GM12878 (cell line): ENCODE measurements around the gene EIF5A. TPM values are rescaled to one million over a fixed set of nuclear protein-coding genes. Genes with fewer than 3 reads are reported as not detected.

ENCODE experiments used
- ATAC-seq: fragments of 200-7000 bp; cut with Tn5 transposase; 3 replicates; pipeline ENCODE4 v1.9.1; 2020; ENCODE audit warnings: mild to moderate bottlenecking, moderate library complexity
- BruUV-seq: library from RNA; stranded (reverse); fragments of 400-500 nt; replicated peaks from 2 replicates; lab custom pipeline; 2021; lab: Mats Ljungman, UMichigan
- CTCF ChIA-PET: fragments of 300-600 bp; sonication (Branson Sonifier 250); formaldehyde crosslinking; extraction: SDS; loops from one replicate; lab custom pipeline; 2021; ENCODE audit warnings: inconsistent platforms; lab: Yijun Ruan, JAX
- POLR2A ChIA-PET: fragments of 350-600 bp; formaldehyde crosslinking; extraction: SDS; loops from one replicate; lab custom pipeline; 2021; ENCODE audit warnings: inconsistent platforms; lab: Charles Lee
- RAD21 ChIA-PET: fragments of 300-600 bp; sonication (Branson Sonifier 250); formaldehyde crosslinking; loops from one replicate; lab custom pipeline; 2023; ENCODE audit warnings: antibody characterized with exemption; ENCODE audit not compliant: unreplicated experiment; lab: Charles Lee
- SMC1A ChIA-PET: fragments of 300-600 bp; sonication (Branson Sonifier 250); formaldehyde crosslinking; loops from one replicate; lab custom pipeline; 2023; ENCODE audit not compliant: unreplicated experiment, uncharacterized antibody; lab: Charles Lee
- DNase-seq: peaks from one replicate; pipeline ENCODE4 v3.0.0-alpha.2; 2011; ENCODE audit warnings: low read depth, low spot score
- FAIRE-seq: peaks from 3 replicates; lab custom pipeline; 2011; peaks lifted over from hg19 to GRCh38; lab: Jason Lieb, UNC
- H2AFZ ChIP-seq: 2 replicates; pipeline ENCODE4 v1.6.0; 2011; ENCODE audit warnings: low read depth, low read length, control low read depth; ENCODE audit not compliant: control insufficient read depth
- H3K27ac ChIP-seq: 2 replicates; pipeline ENCODE4 v1.5.1; 2011; ENCODE audit warnings: control low read depth; ENCODE audit not compliant: control insufficient read depth, insufficient read depth
- H3K27me3 ChIP-seq, 2 experiments: replicated peaks in 1 of 2; 2 replicates each; pipeline versions ENCODE4 v1.6.0 to v1.6.1; 2011; ENCODE audit warnings: low read length in 1 of 2; ENCODE audit not compliant: control insufficient read depth in 2 of 2, insufficient read depth in 2 of 2
- H3K36me3 ChIP-seq, 2 experiments: 2 replicates each; pipeline ENCODE4 v1.5.1; 2011; ENCODE audit warnings: low read length in 1 of 2; ENCODE audit not compliant: control insufficient read depth in 2 of 2, insufficient read depth in 2 of 2
- H3K4me1 ChIP-seq: 2 replicates; pipeline ENCODE4 v1.6.1; 2011; ENCODE audit warnings: mild to moderate bottlenecking, low read length, moderate library complexity, mixed read lengths; ENCODE audit not compliant: control insufficient read depth, insufficient read depth
- H3K4me2 ChIP-seq: 2 replicates; pipeline ENCODE4 v1.6.0; 2011; ENCODE audit warnings: control low read depth; ENCODE audit not compliant: control insufficient read depth, insufficient read depth
- H3K4me3 ChIP-seq: fragments of 200-600 bp; sonication (generic); 2 replicates; pipeline ENCODE4 v1.5.1; 2016
- H3K79me2 ChIP-seq: 2 replicates; pipeline ENCODE4 v1.6.0; 2011; ENCODE audit warnings: low read length; ENCODE audit not compliant: control insufficient read depth, insufficient read depth
- H3K9ac ChIP-seq: 2 replicates; pipeline ENCODE4 v1.8.0; 2011; ENCODE audit warnings: low read length, control low read depth, mixed read lengths; ENCODE audit not compliant: control insufficient read depth, insufficient read depth
- H3K9me3 ChIP-seq: replicated peaks from 3 replicates; pipeline ENCODE4 v1.5.1; 2011; ENCODE audit warnings: mild to moderate bottlenecking, low read length; ENCODE audit not compliant: control insufficient read depth, insufficient read depth
- H4K20me1 ChIP-seq: 2 replicates; pipeline ENCODE4 v1.6.0; 2011; ENCODE audit not compliant: control insufficient read depth, insufficient read depth
- CHD2 ChIP-seq: IDR thresholded peaks from 2 replicates; pipeline ENCODE4 v1.6.1; 2011; ENCODE audit warnings: low read depth, low read length, improper control_type of control experiment, borderline replicate concordance
- EED ChIP-seq: sonication (generic); IDR thresholded peaks from 2 replicates; pipeline ENCODE4 v1.6.1; 2016; ENCODE audit warnings: antibody characterized with exemption, low read depth
- GATAD2B ChIP-seq: fragments of 450-650 bp; conservative IDR thresholded peaks from 2 replicates; pipeline ENCODE4 v1.6.1; 2017; ENCODE audit warnings: low read depth, mild to moderate bottlenecking, moderate library complexity
- HDGF ChIP-seq: fragments of 450-650 bp; IDR thresholded peaks from 2 replicates; pipeline ENCODE4 v1.6.1; 2016; ENCODE audit warnings: antibody characterized with exemption
- IKZF2 ChIP-seq, 2 experiments: fragments of 450-650 bp; IDR thresholded peaks; 2 replicates each; pipeline ENCODE4 v1.6.1; 2017; ENCODE audit warnings: mild to moderate bottlenecking in 2 of 2, moderate library complexity in 2 of 2
- RAD21 ChIP-seq: IDR thresholded peaks from 2 replicates; pipeline ENCODE4 v1.6.1; 2011; ENCODE audit warnings: mild to moderate bottlenecking, low read depth, low read length, moderate library complexity; ENCODE audit not compliant: insufficient read depth
- RFX5 ChIP-seq: IDR thresholded peaks from 2 replicates; pipeline ENCODE4 v1.6.1; 2011; ENCODE audit warnings: low read depth, low read length, improper control_type of control experiment
- SMARCA5 ChIP-seq: fragments of 450-650 bp; IDR thresholded peaks from 2 replicates; pipeline ENCODE4 v1.6.1; 2017; ENCODE audit warnings: mild to moderate bottlenecking
- YBX1 ChIP-seq: fragments of 450-650 bp; IDR thresholded peaks from 2 replicates; pipeline ENCODE4 v1.6.1; 2016; ENCODE audit warnings: antibody characterized with exemption
- WGBS: methylation state at CpG from one replicate; pipeline ENCODE4 v1.1.6; 2016; ENCODE audit warnings: low lambda C conversion rate; ENCODE audit not compliant: insufficient replicate concordance, insufficient coverage; ENCODE audit errors: missing lambda C conversion rate; 5-methylcytosine and 5-hydroxymethylcytosine counted together
- in situ Hi-C: fragments of 300-500 bp; cut with MboI; formaldehyde crosslinking; loops from 9 replicates; pipeline ENCODE4 v1.14.3; 2018; ENCODE audit warnings: mixed read lengths
- intact Hi-C: fragments of 100-400 bp; cut with micrococcal nuclease; formaldehyde crosslinking; loops from one replicate; pipeline ENCODE4 v1.14.2; 2022; ENCODE audit not compliant: unreplicated experiment
- polyA plus RNA-seq, 11 experiments: library from polyadenylated mRNA; depleted of rRNA in 4 of 11; unstranded in 6 of 11; stranded (reverse) in 5 of 11; fragments of >200 nt; fragmentation: Nextera tagmentation in 4 of 11; fragmentation: Illumina TruSeq in 1 of 11; extraction: Ambion mirVana in 4 of 11; extraction: Trizol in 1 of 11; gene quantifications; 1 replicate in 1 of 11; 2 replicates in 10 of 11; pipeline versions ENCODE4 v1.2.1 to v1.2.3, GENCODE V29; 2011 to 2016; ENCODE audit warnings: inconsistent platforms in 2 of 11, missing spikeins in 2 of 11, low read depth in 1 of 11
- total RNA-seq, 4 experiments: library from RNA; depleted of rRNA in 3 of 4; stranded (reverse); fragments of >200 nt in 3 of 4; fragmentation: Illumina TruSeq in 1 of 4; extraction: Trizol in 1 of 4; gene quantifications; 2 replicates each; pipeline versions ENCODE4 v1.2.1 to v1.2.3, GENCODE V29; 2013 to 2021

EIF5A gene
- total and polyA plus RNA-seq, 10 of the 15 experiments (the other 5 are each of a cell fraction or from before 2014, with no cell fraction given): 26.5 to 1,792 (median 944) TPM

- TF ChIP-seq HDGF (0 out of 2 replicates have a peak, but pooled peaks have one; percentile 44), CHD2 (0 out of 2 replicates have a peak, but pooled peaks have one; percentile 13), RAD21 (peak; percentile 70), EED (0 out of 2 replicates have a peak, but pooled peaks have one; percentile 23), SMARCA5 (peak; percentile 74; the same call in 1 of the 2 replicates), GATAD2B (no peak)
These were observed 16.5 kb downstream of the EIF5A start (continued) for GRCh38 chr17:7323731-7324437.

DNA sequence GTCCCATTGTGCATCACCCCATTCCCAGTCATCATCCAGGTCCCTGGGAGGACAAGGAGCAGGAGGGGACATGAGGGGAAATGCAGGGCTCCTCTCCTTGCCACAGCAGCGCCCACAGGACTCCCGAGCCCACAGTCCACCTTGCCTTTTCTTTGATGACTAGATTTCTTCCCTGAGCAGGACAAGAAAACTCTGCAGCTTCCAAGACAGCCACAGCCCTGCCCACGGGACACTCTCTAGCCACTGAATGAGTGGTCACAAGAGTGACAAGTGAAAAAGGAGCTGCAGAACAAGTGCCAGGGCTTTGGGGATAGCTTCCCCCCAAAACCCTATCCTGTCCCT is 17.0 kb downstream of the EIF5A start:
- ATAC-seq: no peak
- FAIRE-seq: no peak
- Histone ChIP-seq H3K27ac (no peak overlapping the region), H3K79me2 (peaks cover 15% of the 10 kb centered on the region), H3K9me3 (no peaks in the 10 kb centered on the region), H3K9ac (no peak overlapping the region), H3K4me2 (peak overlapping the region; percentile 26; the same call in 1 of the 2 replicates), H4K20me1 (no peaks in the 10 kb centered on the region)
- POLR2A ChIA-PET: interaction anchor here (1.3 kb wide), 1 partner anchor 12 kb away, joined by 9 read pairs; the partner anchor contains the start of gene ACAP1
- WGBS: 67% methylated on average over 3 of the region's 3 CpGs
- DNase-seq: no peak
- in situ Hi-C loops: no loop called here
- no peak for TF ChIP-seq YBX1
- TF ChIP-seq IKZF2 (IDR thresholded peaks at IDR 0.05): peak in 1 of 2 experiments; percentile 50; a peak in 1 of 4 replicates
- no peak for TF ChIP-seq RFX5
- TF ChIP-seq, all 136 proteins: peak for 1
- Histone ChIP-seq H3K36me3 (peaks cover 9 to 33% of the 10 kb centered on the region in 2 experiments; a peak in 3 of 4 replicates), H3K4me3 (no peak overlapping the region), H3K27me3 (no peaks in the 10 kb centered on the region), H3K4me1 (peaks cover 5% of the 10 kb centered on the region), H2AFZ (no peak overlapping the region)
- SMC1A ChIA-PET: interaction anchor here (1.4 to 3.5 kb wide), 2 partner anchors 12 to 20 kb away, joined by 6 to 21 read pairs; partner anchors contain the start of gene ACAP1
- CTCF ChIA-PET: interaction anchor here (0.7 to 7.9 kb wide), 9 partner anchors 9 to 236 kb away, joined by 3 to 49 read pairs (median 3); partner anchors contain the start of genes ACAP1 and GPS2
- RAD21 ChIA-PET: interaction anchor here (0.9 to 2.4 kb wide), 4 partner anchors 12 to 28 kb away, joined by 3 to 13 read pairs (median 8); partner anchors contain the start of genes ACAP1 and KCTD11
- intact Hi-C loops: loop anchor here (1.0 kb wide), 1 partner anchor 21 kb away; no protein-coding TSS in a partner anchor
- BruUV-seq: no TSS peak
